ENCODE data around the gene VAV1.
A peak's percentile ranks its signal among the peaks of the same experiment; 100 is the strongest.

The VAV1 gene

DNA sequence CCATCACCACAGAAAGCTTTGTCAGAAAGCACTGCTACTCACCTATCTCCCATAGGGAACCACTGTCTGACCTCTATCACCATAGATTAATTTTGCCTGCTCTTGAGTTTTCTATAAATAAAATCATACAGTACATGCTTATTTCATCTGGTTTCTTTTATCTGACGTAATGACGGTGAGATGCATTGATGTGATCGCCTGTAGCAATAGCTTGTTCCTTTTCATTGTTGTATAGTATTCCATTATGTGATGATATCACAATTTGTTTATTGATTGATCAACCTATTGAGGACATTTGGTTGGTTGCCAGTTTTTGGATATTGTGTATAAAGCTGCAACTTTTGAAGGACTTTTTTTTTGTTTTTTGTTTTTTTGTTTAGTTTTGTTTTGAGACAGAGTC lies 63.0 kb downstream of the VAV1 start:
- Mint-ChIP-seq H3K27ac (no peak overlapping the region), H3K27me3 (no peaks in the 10 kb centered on the region), H3K36me3 (peaks cover 55 to 67% of the 10 kb centered on the region in 2 donors), H3K4me1 (peaks cover 36 to 50% of the 10 kb centered on the region in 2 donors), H3K9me3 (peaks cover 0 to 3% of the 10 kb centered on the region in 2 donors), H3K4me3 (no peak overlapping the region)
- no peak for DNase-seq
- no peak for ATAC-seq (replicated peaks)

DNA sequence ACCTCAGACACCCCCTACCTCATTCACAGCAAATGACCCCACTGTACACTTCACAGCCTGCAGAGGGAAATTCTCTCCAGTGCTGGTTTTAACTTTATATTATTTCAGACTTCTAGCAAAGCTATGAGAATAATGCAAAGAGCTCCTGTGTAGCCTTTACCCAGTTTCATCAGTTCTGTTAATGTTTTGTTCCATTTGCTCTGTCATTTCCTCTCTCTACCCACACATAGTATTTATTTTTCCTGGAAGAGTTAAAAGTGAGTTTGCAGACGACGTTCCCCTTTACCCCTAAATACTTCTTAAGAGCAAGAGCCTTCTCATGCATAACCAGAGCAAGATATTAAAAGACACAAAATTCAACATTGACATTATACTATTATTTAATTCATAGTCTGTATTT lies 65.0 kb downstream of the VAV1 start:
- peak; percentile 31 to 55 for ATAC-seq (replicated peaks)
- H3K9me3 Mint-ChIP-seq: peaks cover 0 to 3% of the 10 kb centered on the region in 2 donors

DNA sequence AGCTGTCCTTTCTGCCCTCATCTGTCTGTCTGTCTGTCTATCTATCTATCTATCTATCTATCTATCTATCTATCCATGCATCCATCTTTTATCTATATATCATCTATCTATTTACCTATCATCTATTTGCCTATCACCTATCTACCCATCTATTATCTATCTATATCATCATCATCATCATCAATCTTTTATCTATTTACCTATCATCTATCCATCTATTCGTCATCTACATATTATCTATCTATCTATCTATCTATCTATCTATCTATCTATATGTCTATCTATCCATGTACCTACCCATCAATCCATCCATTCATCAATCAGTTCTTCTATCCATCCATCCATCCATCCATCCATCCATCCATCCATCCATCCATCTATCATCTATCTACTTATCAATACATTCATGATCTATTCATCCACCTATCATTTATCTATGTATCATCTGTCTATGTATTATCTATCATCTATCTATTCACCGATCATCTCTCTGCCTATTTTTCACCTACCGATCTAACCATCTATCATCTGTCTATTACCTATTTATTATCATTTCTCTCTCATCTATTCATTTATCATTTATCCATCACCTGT lies 65.7 kb downstream of the VAV1 start:
- ATAC-seq (replicated peaks) (no peak), DNase-seq (no peak)
- H3K4me3 Mint-ChIP-seq: no peak overlapping the region
- H3K9me3 Mint-ChIP-seq: no peaks in the 10 kb centered on the region
- H3K27me3 Mint-ChIP-seq: no peaks in the 10 kb centered on the region
- H3K27ac Mint-ChIP-seq: peak overlapping the region; percentile 2
- H3K36me3 Mint-ChIP-seq: peaks cover 38 to 48% of the 10 kb centered on the region in 2 donors
- H3K4me1 Mint-ChIP-seq: peaks cover 23 to 29% of the 10 kb centered on the region in 2 donors

More for the DNA sequence above, 65.0 kb downstream of the VAV1 start:
- peak overlapping the region; percentile 50 to 66 for H3K4me3 Mint-ChIP-seq
- H3K27ac Mint-ChIP-seq: peak overlapping the region; percentile 85
- H3K36me3 Mint-ChIP-seq: peaks cover 42 to 52% of the 10 kb centered on the region in 2 donors
- peaks cover 27 to 36% of the 10 kb centered on the region in 2 donors for H3K4me1 Mint-ChIP-seq
- no peaks in the 10 kb centered on the region for H3K27me3 Mint-ChIP-seq
- DNase-seq: no peak

DNA sequence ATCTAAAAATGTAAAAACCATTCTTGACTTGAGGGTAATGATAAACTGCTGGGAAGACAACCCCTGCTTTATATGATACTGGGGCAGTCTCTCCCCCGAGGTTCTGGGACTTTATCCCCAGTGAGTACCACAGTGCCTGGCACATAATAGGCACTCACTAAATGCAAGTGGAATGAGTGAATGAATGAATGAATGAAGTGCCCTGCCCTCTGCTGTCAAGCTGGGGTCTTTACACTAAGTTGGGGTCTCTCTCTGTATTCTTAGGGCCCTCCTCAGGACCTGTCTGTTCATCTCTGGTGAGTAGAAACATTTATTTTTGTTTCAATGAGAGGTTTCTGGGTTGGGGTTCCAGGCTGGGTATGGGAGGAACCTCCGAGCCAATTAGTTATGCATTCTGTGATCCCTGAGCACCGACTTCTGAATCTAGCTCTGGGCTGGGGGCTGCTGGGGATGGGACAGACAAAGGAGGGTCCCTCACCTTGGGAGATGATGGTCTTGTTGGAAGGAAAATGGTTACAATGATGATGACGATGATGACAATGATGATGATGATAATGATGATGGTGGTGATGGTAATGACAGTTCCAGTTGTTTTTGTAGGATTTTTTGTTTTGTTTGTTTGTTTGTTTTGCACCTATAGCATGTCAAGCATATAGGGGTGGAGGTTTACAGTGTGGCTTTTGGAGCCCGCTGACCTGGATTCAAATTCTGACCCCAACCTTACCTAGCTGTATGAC lies 70.5 kb downstream of the VAV1 start:
- H3K27me3 Mint-ChIP-seq: no peaks in the 10 kb centered on the region
- DNase-seq (no peak), ATAC-seq (replicated peaks) (no peak)
- peaks cover 23 to 29% of the 10 kb centered on the region in 2 donors for H3K36me3 Mint-ChIP-seq
- H3K9me3 Mint-ChIP-seq: no peaks in the 10 kb centered on the region
- H3K4me1 Mint-ChIP-seq: peaks cover 4 to 5% of the 10 kb centered on the region in 2 donors
- no peak overlapping the region for H3K27ac Mint-ChIP-seq
- H3K4me3 Mint-ChIP-seq: no peak overlapping the region

DNA sequence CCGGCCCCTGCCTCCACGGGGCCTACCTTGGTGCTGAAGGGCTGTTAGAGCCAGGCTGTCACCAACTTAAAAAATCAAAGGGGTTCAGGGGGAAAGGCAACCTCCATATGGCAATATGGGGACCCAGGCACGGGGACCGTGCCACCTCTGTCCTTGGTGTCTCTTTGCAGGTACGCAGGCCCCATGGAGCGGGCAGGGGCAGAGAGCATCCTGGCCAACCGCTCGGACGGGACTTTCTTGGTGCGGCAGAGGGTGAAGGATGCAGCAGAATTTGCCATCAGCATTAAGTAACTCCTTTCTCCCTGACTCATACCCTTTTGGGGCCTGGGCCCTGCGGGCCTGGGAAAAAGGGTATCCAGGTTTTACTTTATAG lies 75.3 kb downstream of the VAV1 start:
- Mint-ChIP-seq H3K27ac (no peak overlapping the region), H3K36me3 (peaks cover 31 to 38% of the 10 kb centered on the region in 2 donors), H3K4me3 (no peak overlapping the region), H3K9me3 (no peaks in the 10 kb centered on the region), H3K4me1 (peaks cover 2 to 6% of the 10 kb centered on the region in 2 donors), H3K27me3 (no peaks in the 10 kb centered on the region)
- no peak for DNase-seq
- no peak for ATAC-seq (replicated peaks)

DNA sequence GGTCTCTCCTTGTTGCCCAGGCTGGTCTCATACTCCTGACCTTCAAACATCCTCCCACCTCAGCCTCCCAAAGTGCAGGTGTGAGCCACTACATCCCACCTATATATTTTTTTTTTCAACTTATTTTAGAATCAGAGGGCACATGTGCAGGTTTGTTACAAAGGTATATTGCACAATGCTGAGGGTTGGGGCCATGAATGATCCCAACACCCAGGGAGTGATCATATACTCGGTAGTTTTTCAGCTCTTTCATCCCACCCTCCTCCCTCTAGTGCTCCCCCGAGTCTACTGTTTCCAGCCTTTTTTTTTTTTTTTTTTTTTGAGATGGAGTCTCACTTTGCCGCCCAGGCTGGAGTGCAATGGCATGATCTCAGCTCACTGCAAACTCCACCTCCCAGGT lies 76.5 kb downstream of the VAV1 start:
- DNase-seq: no peak
- Mint-ChIP-seq H3K9me3 (no peaks in the 10 kb centered on the region), H3K4me3 (no peak overlapping the region), H3K27me3 (no peaks in the 10 kb centered on the region), H3K36me3 (peaks cover 25 to 34% of the 10 kb centered on the region in 2 donors), H3K27ac (no peak overlapping the region), H3K4me1 (peaks cover 2 to 6% of the 10 kb centered on the region in 2 donors)
- no peak for ATAC-seq (replicated peaks)

DNA sequence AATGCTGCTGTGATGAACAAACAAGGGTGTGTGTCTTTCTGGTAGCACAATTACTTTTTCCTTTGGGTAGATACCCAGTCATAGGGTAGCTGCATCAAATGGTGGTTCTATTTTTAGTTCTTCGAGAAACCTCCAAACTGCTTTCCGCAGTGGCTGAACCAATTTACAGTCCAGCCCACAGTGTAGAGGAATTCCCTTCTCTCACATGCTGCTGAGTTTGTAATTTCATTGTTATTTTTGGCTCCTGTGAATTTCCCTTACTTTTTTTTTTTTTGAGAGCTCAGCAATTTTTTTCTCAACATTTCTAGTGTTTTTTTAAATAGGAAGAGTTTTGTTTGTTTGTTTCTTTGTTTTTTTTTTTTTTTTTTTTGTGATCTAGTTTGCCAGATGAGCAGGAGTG lies 77.4 kb downstream of the VAV1 start:
- Mint-ChIP-seq H3K9me3 (no peaks in the 10 kb centered on the region), H3K27ac (no peak overlapping the region), H3K4me3 (no peak overlapping the region), H3K36me3 (peaks cover 29 to 37% of the 10 kb centered on the region in 2 donors), H3K27me3 (no peaks in the 10 kb centered on the region), H3K4me1 (peaks cover 2 to 6% of the 10 kb centered on the region in 2 donors)
- DNase-seq (no peak), ATAC-seq (replicated peaks) (peak in 1 of 2 donors; percentile 53)

DNA sequence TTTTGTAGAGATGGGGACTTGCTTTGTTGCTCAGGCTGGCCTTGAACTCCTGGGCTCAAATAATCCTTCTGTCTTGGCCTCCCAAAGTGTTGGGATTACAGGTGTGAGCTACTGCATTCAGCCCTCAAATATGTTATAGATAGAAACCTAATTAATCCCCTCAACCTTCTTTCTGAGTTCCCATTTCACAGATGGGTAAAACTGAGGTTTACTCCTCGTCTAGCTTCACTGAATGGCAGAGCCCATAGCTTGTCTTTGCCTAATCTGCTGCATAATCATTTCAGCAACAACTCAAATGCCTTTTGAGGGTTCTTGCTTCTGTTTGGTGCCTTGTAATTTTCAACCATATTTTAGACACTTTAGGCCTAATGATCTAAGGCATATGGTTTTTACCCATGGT lies 78.9 kb downstream of the VAV1 start:
- no peaks in the 10 kb centered on the region for H3K9me3 Mint-ChIP-seq
- H3K4me1 Mint-ChIP-seq: peaks cover 2 to 6% of the 10 kb centered on the region in 2 donors
- ATAC-seq (replicated peaks) (no peak), DNase-seq (no peak)
- H3K27ac Mint-ChIP-seq: no peak overlapping the region
- H3K27me3 Mint-ChIP-seq: no peaks in the 10 kb centered on the region
- peaks cover 38 to 47% of the 10 kb centered on the region in 2 donors for H3K36me3 Mint-ChIP-seq
- no peak overlapping the region for H3K4me3 Mint-ChIP-seq

DNA sequence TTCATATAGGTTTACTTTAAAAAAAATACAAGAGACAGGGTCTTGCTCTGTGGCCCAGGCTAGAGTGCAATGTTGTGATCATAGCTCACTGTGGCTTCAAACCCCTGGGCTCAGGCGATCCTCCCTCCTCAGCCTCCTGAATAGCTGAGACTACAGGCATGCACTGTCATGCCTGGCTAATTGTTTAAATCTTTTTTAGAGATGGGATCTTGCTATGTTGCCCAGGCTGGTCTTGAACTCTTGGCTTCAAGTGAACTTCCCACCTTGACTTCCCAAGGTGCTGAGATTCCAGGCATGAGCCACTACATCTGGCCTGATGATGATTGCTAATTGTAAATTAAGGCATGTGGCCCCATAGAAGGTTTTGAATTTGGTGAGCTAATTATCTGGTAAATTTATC lies 79.5 kb downstream of the VAV1 start:
- no peak overlapping the region for H3K27ac Mint-ChIP-seq
- H3K4me1 Mint-ChIP-seq: peaks cover 2 to 6% of the 10 kb centered on the region in 2 donors
- H3K9me3 Mint-ChIP-seq: no peaks in the 10 kb centered on the region
- H3K27me3 Mint-ChIP-seq: no peaks in the 10 kb centered on the region
- H3K4me3 Mint-ChIP-seq: no peak overlapping the region
- peaks cover 41 to 52% of the 10 kb centered on the region in 2 donors for H3K36me3 Mint-ChIP-seq
- ATAC-seq (replicated peaks): no peak
- no peak for DNase-seq

DNA sequence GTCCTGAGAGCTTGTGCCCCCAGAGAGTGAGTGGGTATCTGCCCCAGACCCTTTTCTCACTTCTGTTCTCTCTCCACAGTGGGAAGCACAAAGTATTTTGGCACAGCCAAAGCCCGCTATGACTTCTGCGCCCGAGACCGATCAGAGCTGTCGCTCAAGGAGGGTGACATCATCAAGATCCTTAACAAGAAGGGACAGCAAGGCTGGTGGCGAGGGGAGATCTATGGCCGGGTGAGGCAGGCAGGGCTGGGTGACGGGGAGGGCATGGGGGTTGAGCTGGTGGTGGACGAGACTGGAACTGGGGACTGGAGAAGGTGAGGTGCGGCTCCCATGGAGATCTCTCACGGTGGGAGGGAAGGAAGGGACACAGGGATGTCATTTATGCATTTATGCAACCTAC lies 81.4 kb downstream of the VAV1 start:
- ATAC-seq (replicated peaks) (no peak), DNase-seq (no peak)
- peak overlapping the region; percentile 86 for H3K27ac Mint-ChIP-seq
- H3K4me1 Mint-ChIP-seq: peaks cover 2 to 6% of the 10 kb centered on the region in 2 donors
- H3K27me3 Mint-ChIP-seq: no peaks in the 10 kb centered on the region
- H3K4me3 Mint-ChIP-seq: no peak overlapping the region
- peaks cover 41 to 54% of the 10 kb centered on the region in 2 donors for H3K36me3 Mint-ChIP-seq
- no peaks in the 10 kb centered on the region for H3K9me3 Mint-ChIP-seq

DNA sequence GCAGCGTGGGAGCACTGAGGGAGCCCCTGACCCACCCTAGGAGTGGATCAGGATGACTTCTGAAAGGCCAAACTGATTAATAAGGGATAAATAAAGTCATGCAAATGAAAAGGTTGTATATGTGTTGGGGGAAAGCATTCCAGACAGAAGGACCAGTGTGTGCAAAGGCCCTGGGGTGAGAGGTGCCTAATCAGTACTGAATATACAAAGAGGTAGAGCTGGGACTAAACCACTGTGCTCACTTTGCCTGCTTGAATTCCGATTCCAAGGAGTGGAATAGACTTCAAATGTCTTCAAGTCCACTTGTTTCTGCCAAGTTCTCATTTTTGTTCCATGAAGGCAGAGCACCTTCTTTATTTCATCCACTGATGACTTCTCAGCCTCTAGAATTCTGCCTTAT lies 82.2 kb downstream of the VAV1 start:
- H3K36me3 Mint-ChIP-seq: peaks cover 38 to 51% of the 10 kb centered on the region in 2 donors
- peak overlapping the region; percentile 53 for H3K27ac Mint-ChIP-seq
- H3K9me3 Mint-ChIP-seq: no peaks in the 10 kb centered on the region

DNA sequence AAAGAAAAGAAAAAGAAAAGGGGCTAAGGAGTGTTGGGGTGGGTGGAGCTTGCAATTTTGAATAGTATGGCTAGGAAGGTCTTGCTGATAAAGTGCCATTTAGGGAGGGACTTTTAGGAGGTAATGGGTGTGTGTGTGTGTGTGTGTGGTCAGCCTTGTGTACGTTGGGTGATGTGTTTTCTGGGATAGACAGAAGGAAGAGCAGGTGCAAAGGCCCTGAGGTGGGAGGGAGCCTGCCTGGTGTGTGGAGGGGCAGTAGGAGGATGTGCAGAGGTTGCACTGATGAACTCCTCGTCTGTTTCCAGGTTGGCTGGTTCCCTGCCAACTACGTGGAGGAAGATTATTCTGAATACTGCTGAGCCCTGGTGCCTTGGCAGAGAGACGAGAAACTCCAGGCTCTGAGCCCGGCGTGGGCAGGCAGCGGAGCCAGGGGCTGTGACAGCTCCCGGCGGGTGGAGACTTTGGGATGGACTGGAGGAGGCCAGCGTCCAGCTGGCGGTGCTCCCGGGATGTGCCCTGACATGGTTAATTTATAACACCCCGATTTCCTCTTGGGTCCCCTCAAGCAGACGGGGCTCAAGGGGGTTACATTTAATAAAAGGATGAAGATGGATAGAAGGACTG lies 84.4 kb downstream of the VAV1 start:
- Mint-ChIP-seq H3K9me3 (no peaks in the 10 kb centered on the region), H3K27me3 (no peaks in the 10 kb centered on the region), H3K4me3 (no peak overlapping the region), H3K27ac (no peak overlapping the region), H3K36me3 (peaks cover 28 to 35% of the 10 kb centered on the region in 2 donors), H3K4me1 (peaks cover 2 to 4% of the 10 kb centered on the region in 2 donors)
- no peak for DNase-seq
- no peak for ATAC-seq (replicated peaks)

More for the DNA sequence above, 82.2 kb downstream of the VAV1 start:
- no peak for DNase-seq
- H3K4me1 Mint-ChIP-seq: peaks cover under 1 to 5% of the 10 kb centered on the region in 2 donors
- H3K27me3 Mint-ChIP-seq: no peaks in the 10 kb centered on the region
- no peak for ATAC-seq (replicated peaks)
- no peak overlapping the region for H3K4me3 Mint-ChIP-seq

DNA sequence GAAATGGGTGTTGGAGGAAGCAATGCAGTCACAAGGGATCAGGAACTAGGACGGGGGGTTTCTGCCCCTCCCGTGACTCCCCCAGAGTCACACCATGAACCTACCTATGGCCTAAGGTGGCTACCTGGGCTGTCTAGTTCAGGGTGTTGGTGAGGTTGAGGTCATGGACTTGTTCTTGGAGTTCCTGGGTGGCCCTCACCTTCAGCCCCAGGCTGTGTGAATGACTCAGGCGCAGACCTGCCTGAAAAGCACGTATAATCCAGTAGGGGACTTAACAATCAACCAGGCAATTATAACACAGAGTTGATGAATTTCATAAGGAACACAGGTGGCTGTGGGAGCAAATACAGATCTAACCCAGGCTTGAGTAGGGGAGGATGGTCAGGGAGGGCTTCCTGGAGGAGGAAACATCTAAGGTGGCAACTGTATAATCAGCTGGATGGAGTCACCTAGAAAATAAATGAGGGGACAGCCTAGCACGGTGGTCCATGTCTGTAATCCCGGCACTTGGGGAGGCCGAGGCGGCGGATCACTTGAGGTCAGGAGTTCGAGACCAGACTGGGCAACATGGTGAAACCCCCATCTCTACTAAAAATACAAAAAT lies 89.3 kb downstream of the VAV1 start:
- Mint-ChIP-seq H3K4me3 (no peak overlapping the region), H3K9me3 (no peaks in the 10 kb centered on the region), H3K4me1 (peaks cover 6 to 21% of the 10 kb centered on the region in 2 donors), H3K27me3 (no peaks in the 10 kb centered on the region), H3K27ac (peak overlapping the region; percentile 78), H3K36me3 (peaks cover 7 to 8% of the 10 kb centered on the region in 2 donors)
- ATAC-seq (replicated peaks) (no peak), DNase-seq (no peak)

DNA sequence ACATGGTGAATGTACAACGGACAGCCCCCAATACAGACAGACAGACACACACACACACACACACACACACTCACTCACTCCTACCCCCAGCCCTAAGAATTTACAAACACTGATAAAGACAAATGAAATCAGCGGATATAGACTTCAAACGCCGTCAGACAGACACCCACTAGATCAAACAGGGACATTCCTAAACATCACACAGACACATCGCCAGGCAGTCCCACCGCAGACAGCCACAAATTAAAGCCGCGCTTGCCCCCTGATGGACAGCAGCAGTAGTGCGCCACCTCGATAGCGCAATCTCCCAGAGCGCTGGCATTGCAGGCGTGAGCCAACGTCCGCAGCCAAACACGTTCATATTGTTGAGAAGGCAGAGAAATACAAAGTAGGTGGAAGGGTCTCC lies 90.2 kb downstream of the VAV1 start:
- Mint-ChIP-seq H3K4me1 (peaks cover 6 to 21% of the 10 kb centered on the region in 2 donors), H3K36me3 (no peaks in the 10 kb centered on the region), H3K4me3 (peak overlapping the region; percentile 77 to 87), H3K27ac (peak overlapping the region; percentile 79), H3K9me3 (no peaks in the 10 kb centered on the region), H3K27me3 (no peaks in the 10 kb centered on the region)
- ATAC-seq (replicated peaks) (peak; percentile 87 to 88), DNase-seq (peak; percentile 87)

All from stimulated activated naive B cell treated with anti-CD40 and anti-IgM and Interleukin-4, amounts not matched to agents 10 μg/mL and 1 μg/mL and 100 μg/mL, for 72 hours (primary cell).